DND-41 (cell line): ENCODE measurements around the gene OAS2.
A peak's percentile ranks its signal among the peaks of the same experiment; 100 is the strongest.

Experiments
- ATAC-seq: fragments of 200-7000 bp; cut with Tn5 transposase; 3 replicates; pipeline ENCODE4 v1.9.1; 2021; ENCODE audit warnings: low read depth; ENCODE audit not compliant: insufficient read depth
- DNase-seq: peaks from one replicate; pipeline ENCODE4 v3.0.0-alpha.2; 2020
- H2AFZ ChIP-seq: 2 replicates; pipeline ENCODE4 v1.6.0; 2012; ENCODE audit warnings: low read depth, low read length
- H3K27ac ChIP-seq: 2 replicates; pipeline ENCODE4 v1.5.1; 2012; ENCODE audit warnings: low read length, inconsistent platforms
- H3K27me3 ChIP-seq: fragments of 200-600 bp; sonication (generic); 2 replicates; pipeline ENCODE4 v1.6.0; 2012; ENCODE audit warnings: low read length, mild to moderate bottlenecking, inconsistent platforms; ENCODE audit not compliant: insufficient read depth, poor library complexity
- H3K36me3 ChIP-seq: 2 replicates; pipeline ENCODE4 v1.5.1; 2012; ENCODE audit warnings: low read length, inconsistent platforms; ENCODE audit not compliant: insufficient read depth
- H3K4me1 ChIP-seq: 2 replicates; pipeline ENCODE4 v1.5.1; 2012; ENCODE audit warnings: mild to moderate bottlenecking, low read length; ENCODE audit not compliant: insufficient read depth
- H3K4me2 ChIP-seq: 2 replicates; pipeline ENCODE4 v1.6.0; 2012; ENCODE audit warnings: mild to moderate bottlenecking, moderate library complexity, low read length, inconsistent platforms; ENCODE audit not compliant: insufficient read depth
- H3K4me3 ChIP-seq, 2 experiments: fragments of 200-600 bp in 1 of 2; shearing (Covaris generic) in 1 of 2; 2 replicates each; pipeline ENCODE4 v1.5.1; 2012 to 2016; ENCODE audit warnings: inconsistent platforms in 2 of 2, low read length in 2 of 2, mild to moderate bottlenecking in 2 of 2, low read depth in 1 of 2, moderate library complexity in 1 of 2
- H3K79me2 ChIP-seq: 2 replicates; pipeline ENCODE4 v1.6.0; 2012; ENCODE audit warnings: low read length, inconsistent platforms; ENCODE audit not compliant: insufficient read depth
- H3K9ac ChIP-seq: 2 replicates; pipeline ENCODE4 v1.6.0; 2012; ENCODE audit warnings: low read depth, mild to moderate bottlenecking, inconsistent platforms, low read length, moderate library complexity
- H3K9me3 ChIP-seq: 2 replicates; pipeline ENCODE4 v1.5.1; 2012; ENCODE audit warnings: low read length, moderate library complexity, mild to moderate bottlenecking, inconsistent platforms; ENCODE audit not compliant: insufficient read depth, severe bottlenecking
- H4K20me1 ChIP-seq: 2 replicates; pipeline ENCODE4 v1.6.0; 2012; ENCODE audit warnings: low read length; ENCODE audit not compliant: insufficient read depth
- CTCF ChIP-seq: IDR thresholded peaks from 2 replicates; pipeline ENCODE4 v1.5.1; 2012; ENCODE audit warnings: borderline replicate concordance, low read length, moderate library complexity, mild to moderate bottlenecking; ENCODE audit not compliant: poor library complexity, severe bottlenecking; ENCODE audit errors: extremely low read depth
- EZH2 ChIP-seq: IDR thresholded peaks from 3 replicates; pipeline ENCODE4 v1.6.1; 2012; ENCODE audit warnings: borderline replicate concordance, low read depth, mild to moderate bottlenecking, moderate library complexity, low read length, inconsistent platforms; ENCODE audit not compliant: severe bottlenecking

The OAS2 gene

GRCh38 chr12:112936927-112937326 lies 41.4 kb upstream of the OAS2 start:
- no peak overlapping the region for H3K9ac ChIP-seq
- ATAC-seq (no peak), DNase-seq (no peak)
- 0 out of 2 replicates have a peak, but pooled peaks cover 3% of the 10 kb centered on the region for H3K79me2 ChIP-seq
- H3K4me2 ChIP-seq: no peak overlapping the region
- peaks cover 30% of the 10 kb centered on the region for H3K4me1 ChIP-seq
- no peak for TF ChIP-seq EZH2
- no peak for TF ChIP-seq CTCF
- no peaks in the 10 kb centered on the region for H3K27me3 ChIP-seq
- no peaks in the 10 kb centered on the region for H4K20me1 ChIP-seq
- H3K36me3 ChIP-seq: peaks cover 5% of the 10 kb centered on the region; the same call in 1 of the 2 replicates
- no peak overlapping the region for H3K27ac ChIP-seq
- no peak overlapping the region for H3K4me3 ChIP-seq
- no peaks in the 10 kb centered on the region for H3K9me3 ChIP-seq
- H2AFZ ChIP-seq: no peak overlapping the region

GRCh38 chr12:112937741-112938719 lies 40.3 kb upstream of the OAS2 start, which contains the start of gene OAS3:
TSS of gene OAS3 (plus strand) at chr12:112938474. CDS start at chr12:112938531, 57 bp downstream.
- 0 out of 2 replicates have a peak, but pooled peaks cover 3% of the 10 kb centered on the region for H3K79me2 ChIP-seq
- peaks cover 30% of the 10 kb centered on the region for H3K4me1 ChIP-seq
- TF ChIP-seq CTCF: no peak
- TF ChIP-seq EZH2: no peak
- no peaks in the 10 kb centered on the region for H3K9me3 ChIP-seq
- peak within 1 kb of the TSS; percentile 69 for H3K27ac ChIP-seq
- peak within 1 kb of the TSS; percentile 81 for H3K9ac ChIP-seq
- peak within 1 kb of the TSS; percentile 51 to 80 for H3K4me3 ChIP-seq
- H3K27me3 ChIP-seq: no peaks in the 10 kb centered on the region
- H4K20me1 ChIP-seq: no peaks in the 10 kb centered on the region
- H3K4me2 ChIP-seq: peak within 1 kb of the TSS; percentile 80
- H3K36me3 ChIP-seq: peaks cover 9% of the 10 kb centered on the region; the same call in 1 of the 2 replicates
- peak within 1 kb of the TSS; percentile 92 for H2AFZ ChIP-seq
- DNase-seq (peak; percentile 80), ATAC-seq (peak; percentile 79)

- ATAC-seq: 0 out of 3 replicates have a peak, but pooled peaks have one; percentile 4
- peak overlapping the region; percentile 92 for H2AFZ ChIP-seq
Observed at GRCh38 chr12:112938751-112939150, 39.6 kb upstream of the OAS2 start.

More at GRCh38 chr12:112938751-112939150, 39.6 kb upstream of the OAS2 start:
- peak overlapping the region; percentile 69 for H3K27ac ChIP-seq
- peaks cover 13% of the 10 kb centered on the region; the same call in 1 of the 2 replicates for H3K36me3 ChIP-seq
- TF ChIP-seq EZH2 (no peak), CTCF (no peak)
- no peaks in the 10 kb centered on the region for H3K9me3 ChIP-seq
- no peaks in the 10 kb centered on the region for H4K20me1 ChIP-seq
- H3K9ac ChIP-seq: peak overlapping the region; percentile 81
- no peak for DNase-seq
- peaks cover 30% of the 10 kb centered on the region for H3K4me1 ChIP-seq
- H3K4me3 ChIP-seq: peak overlapping the region; percentile 51 to 80
- no peaks in the 10 kb centered on the region for H3K27me3 ChIP-seq
- 0 out of 2 replicates have a peak, but pooled peaks cover 3% of the 10 kb centered on the region for H3K79me2 ChIP-seq
- peak overlapping the region; percentile 80 for H3K4me2 ChIP-seq
